ENCODE measurements around the gene HPSE2.

Gene HPSE2

DNA sequence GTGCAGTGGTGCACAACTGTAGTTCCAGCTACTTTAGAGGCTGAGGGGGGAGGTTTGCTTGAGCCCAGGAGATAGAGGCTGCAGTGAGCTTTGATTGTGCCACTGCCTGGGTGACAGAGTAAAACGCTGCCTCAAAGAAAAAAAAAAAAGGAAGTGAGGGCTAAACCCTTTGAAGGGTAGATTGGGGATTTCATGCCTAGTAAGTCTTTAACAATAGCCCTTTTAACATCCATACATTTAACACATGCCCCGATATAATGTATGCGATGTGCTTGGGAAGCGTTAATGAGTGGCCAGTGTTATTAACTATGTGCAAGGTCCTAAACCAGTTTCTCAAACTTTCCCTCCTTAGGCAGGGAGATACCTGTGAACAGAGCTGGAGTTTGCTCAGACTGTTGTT is 559.8 kb downstream of the HPSE2 start:
- DNase-seq (ENCODE audit: low read depth), result no peak

DNA sequence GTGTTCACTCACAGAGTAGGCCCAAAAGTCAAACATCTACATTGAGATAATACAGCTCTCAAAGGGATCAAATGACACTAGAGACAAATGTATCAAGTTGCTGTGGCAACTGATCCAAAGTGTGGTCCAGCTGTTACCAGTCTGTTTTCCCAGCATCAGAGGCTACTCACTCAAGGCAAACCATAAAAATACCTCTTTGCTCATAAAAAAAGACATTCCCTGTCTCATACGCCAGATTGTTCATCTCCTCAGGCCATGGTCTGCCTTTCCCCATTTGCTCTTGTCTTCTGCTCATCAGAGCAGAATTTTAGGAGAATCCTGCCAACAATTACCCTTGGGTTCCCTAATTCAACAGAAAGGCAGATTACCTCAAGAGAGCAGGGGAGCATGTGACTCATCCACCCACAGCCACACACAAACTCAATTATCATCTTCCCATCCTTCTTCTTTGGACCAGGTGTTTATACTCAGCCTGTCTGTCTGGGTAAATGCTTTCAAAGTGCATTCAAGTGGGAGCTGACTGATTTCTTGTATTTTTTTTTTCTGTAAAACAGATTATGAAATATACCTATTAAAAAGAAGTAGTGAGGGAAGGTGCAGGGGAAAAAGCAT is 562.4 kb downstream of the HPSE2 start:
- DNase-seq (ENCODE audit: low read depth), result no peak

DNA sequence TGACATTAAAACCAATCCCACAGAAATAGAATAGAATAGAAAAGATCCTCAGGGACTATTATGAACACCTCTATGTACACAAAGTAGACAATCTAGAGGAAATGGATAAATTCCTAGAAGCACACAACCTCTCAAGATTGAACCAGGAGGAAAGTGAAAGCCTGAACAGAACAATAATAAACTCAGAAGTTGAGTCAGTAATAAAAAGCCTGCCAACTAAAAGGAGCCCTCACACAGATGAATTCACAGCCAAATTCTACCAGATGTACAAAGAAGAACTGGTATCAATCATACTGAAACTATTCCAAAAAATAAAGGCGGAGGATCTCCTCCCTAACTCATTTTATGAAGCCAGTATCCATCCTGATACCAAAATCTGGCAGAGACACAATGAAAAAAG is 568.6 kb downstream of the HPSE2 start:
- DNase-seq (ENCODE audit: low read depth), result no peak

DNA sequence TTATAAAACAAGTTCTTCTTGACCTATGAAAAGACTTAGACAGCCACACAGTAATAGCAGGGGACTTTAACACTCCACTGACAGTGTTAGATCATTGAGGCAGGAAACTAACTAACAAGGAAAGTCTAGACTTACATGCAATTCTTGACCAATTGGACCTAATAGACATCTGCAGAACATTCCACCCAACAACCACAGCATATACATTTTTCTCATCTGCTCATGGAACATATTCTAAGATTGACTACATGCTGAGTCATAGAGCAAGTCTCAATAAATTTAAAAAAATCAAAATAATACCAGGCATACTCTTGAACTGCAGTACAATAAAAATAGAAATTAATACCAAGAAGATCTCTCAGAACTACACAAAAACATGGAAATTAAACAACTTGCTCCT is 569.4 kb downstream of the HPSE2 start:
- DNase-seq (ENCODE audit: low read depth), result no peak

DNA sequence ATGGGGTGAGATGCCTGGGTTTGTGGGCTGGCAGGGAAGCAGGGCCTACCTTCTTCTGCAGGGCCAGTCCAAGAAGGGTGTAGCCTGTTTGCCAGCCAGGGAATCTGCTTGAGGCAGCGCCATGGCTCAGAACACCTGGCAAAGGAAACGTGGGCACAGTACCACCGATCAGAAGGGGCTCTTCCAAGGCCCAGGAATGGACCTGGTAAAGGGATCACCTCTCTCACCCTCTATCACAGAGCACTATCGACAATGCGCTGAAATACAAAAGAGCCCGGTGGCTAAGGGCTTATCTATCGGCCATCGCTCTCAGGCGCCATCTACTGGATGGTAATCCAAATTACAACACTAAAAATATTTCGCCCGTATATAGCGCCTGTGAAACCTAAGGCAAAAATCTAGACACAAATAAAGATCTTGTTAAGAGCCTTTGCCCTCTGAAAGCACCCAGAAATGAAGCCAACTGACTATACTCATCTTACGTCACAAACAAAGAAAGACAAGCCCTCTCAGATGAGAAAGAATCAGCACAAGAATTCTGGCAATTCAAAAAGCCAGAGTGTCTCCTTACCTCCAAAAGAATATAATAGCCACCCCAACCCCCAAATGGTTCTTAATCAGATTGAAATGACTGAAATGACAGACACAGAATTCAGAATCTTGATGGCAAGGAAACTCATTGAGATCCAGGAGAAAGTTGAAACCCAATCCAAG is 571.2 kb downstream of the HPSE2 start:
- DNase-seq (ENCODE audit: low read depth), result peak; percentile 2

DNA sequence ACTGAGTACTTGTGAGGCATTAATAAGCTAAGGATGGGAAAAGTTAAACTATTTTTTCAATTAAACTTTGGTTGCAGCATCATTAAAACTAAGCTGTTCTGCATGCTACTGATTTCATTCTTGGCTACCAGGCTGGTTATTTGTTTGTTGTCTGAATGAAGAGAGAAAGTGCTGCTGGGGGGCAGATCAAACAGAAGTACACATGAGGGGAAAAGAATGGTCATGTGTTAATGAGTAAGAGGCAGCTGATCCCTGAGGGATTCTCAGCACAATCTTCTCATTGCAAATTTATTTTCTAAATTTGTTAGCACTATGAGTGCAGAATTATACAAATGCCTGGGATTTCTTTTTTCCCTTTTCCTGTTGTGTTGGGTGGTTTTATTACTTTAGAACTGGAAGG is 575.7 kb downstream of the HPSE2 start:
- no peak for DNase-seq (ENCODE audit: low read depth)

DNA sequence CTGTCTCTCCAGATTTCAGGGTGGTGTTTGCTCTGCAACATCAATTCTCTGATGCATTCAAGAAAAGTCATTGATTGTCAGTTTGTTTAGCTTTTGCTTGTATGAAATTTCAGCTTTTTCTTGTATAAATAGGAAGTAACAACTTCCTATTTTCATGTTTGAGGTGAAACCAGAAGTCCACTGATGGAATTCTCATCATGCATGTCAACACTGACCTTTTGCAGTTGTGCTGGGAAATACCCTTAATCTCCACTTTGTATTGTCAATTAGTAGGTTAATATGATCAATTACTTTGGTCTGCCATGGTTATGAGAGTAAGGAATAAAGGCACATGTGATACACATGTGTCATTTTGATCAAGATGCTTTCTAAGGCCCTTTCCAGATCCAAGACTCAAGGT is 580.2 kb downstream of the HPSE2 start:
- DNase-seq (ENCODE audit: low read depth), result no peak

DNA sequence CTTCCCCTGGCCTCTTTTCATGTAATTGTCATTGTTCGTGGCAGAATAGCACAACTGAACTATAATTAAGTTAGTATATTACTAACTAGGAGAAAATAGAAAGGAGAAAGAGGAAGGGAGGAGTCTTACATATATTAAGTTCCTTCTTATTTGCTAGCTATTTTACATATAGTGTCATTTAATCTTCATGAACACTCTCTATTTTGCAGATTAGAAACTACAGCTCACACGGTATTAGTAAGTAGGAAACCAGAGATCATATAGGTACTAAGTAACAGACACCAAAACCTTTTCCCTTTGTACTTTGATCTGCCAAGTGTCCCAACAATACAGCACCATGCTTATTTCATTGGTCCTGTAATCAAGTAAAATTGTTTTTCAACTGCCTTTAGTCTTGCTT is 586.5 kb downstream of the HPSE2 start:
- DNase-seq (ENCODE audit: low read depth), result no peak

DNA sequence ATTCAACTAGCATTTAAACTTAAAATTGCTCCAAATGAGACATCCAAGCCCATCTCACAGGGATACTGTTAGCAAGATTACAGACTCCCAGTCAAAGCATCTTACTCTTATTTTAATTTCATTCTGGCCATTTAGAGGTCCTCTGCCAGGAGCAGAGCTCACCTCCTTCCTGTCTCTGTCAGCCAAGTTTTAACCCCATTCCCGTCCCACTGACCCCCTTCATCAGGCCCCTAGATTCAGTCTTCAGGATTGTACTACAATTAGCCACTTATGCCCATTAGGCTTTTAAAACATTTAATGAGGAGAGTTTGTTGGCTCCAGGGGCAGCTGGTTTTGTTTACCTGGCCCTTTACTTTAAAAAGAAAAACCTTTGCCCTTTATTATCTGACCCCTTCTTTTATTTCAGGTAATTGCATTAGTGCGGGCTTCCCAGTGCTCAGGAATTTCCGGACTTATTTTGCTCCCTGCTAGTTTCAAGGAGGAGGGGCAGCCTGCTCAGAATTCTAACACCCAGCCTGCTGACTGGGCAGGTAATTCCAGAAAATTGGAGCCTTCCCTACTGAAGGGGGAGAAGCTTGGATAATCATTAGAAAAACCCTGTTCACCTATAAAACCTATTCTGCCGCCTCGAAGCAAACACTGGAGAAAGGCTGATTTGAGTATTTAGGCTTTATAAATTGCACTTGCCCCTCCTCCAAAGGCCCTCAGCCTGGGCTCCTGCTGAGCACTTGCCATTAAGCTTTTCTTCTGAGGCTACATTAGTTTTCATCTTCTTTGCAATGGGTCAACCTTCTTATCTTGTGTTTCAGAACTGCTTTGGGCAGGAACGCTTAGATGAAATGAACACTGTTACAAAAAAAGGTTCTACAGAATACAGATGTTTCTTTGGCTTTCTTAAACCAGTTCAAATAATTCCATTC is 588.4 kb downstream of the HPSE2 start:
- DNase-seq (ENCODE audit: low read depth), result no peak

DNA sequence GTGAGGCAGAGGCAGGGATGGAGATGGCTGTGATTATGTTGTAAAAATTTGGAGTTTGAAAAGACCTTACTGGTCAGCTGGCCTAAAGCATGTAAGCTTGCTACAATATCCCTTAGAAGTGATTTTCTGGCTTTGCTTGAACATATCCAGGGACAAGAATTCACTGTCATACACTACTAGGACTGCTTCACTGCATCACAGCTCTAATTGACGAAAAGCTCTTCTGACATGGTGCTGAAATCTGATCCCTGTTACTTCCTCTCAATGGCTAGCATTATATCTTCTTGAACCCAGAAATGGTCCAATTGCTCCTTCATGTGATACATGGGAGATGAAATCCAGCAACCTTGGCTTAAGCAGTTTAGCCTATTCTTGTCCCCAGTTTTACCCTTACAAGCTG is 591.2 kb downstream of the HPSE2 start:
- no peak for DNase-seq (ENCODE audit: low read depth)

DNA sequence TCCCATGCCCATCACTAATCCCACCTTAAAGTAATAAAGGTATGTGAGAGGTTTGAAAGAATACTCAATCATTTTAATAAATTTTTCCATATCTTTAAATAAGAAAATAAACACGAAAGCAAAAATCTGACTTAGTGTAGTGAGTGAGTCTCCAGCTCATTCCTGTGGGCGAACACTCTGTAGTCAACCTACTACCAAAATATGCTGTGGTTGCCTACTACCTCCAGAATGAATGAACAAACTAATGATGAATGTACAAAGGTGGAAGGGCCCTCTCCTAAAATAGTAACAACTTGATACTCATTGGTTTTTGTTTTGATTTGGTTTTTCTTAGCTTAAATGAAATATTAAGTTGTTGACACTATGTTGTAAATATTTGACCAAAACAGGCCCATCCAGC is 593.4 kb downstream of the HPSE2 start:
- DNase-seq (ENCODE audit: low read depth), result no peak

DNA sequence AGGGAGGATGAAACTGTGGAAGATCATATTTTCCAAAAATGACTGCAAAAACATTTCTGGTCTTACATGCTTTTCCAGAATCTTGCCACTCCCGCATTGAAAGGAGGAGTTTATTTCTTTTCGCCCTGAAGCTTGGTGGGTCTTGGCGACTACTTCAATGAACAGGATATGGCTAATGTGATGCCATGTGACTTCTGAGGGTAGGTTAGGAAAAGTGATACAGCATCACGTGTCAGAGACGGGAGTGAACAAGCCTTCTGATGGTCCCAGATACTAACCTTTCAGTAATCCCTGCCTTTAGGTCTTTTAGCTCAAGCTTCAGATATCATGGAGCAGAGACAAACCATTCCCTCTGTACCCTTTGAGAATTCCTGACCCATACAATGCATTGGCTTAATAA is 596.7 kb downstream of the HPSE2 start:
- DNase-seq (ENCODE audit: low read depth), result no peak

DNA sequence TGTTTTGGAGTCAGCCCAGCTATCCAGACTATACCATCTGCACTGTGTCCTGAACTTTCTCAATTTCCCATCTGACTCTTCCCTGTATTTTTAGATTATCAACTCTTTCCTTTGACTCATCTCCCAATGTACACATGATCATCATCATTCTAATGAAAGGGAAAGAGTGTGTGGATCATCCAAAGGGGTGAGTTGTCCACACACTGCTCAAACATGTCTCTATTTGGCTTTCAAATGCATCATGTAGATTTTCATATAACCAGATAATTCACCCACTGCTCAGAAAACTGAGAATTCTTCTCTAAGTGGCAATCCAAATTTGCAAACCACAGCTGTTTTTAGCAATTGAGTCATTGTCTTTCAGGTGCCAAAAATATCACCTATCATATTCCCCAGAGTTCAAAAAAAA is 598.7 kb downstream of the HPSE2 start:
- DNase-seq (ENCODE audit: low read depth), result no peak

DNA sequence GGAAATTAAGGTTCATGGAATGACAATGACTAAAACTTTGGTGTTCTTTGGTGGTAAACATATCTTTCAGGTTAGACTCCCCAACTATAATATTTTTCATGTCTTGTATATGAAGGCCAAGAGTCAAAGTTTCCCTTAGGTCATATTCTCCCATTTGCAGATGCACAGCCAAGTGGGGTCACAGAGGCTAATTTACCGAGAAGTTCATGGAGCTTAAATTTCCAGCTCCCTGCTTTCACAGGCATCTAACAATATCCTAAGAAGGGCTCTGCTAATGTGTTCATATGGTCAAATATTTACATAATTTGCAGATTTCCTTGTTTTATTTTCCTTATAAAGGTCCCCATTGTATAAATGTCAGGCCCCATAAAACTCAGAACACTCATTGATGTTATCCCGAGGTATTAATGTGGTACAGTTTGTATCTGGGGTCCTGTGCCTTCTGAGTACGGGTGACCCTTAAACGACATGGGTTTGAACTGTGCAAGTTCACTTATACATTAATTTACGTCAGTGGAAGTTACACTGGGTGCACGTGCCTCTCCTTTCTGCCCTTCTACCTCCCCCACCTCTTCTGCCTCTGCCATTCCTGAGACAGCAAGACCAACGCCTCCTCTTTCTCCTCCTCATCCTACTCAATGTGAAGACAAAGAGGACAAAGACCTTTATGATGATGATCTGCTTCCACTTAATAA is 603.0 kb downstream of the HPSE2 start:
- DNase-seq (ENCODE audit: low read depth), result no peak

DNA sequence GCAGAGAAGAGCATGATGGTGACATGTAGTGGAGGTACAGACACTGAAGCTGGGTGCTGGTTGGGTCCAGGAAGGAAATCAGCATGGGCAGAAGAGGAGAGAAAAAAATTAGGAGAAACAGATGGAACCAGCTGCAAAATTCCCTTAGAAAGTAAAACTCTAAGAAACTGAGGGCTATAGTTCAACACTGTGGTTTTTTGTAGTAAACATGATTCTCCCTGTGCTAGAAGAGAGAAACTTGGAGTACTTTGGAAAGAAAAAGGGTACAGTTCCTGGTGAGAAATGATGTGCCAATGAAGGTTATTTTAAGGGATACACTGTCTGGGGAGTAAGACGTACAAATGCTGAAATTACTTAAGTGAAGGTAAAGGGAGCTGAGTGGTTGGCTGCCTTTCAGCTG is 607.4 kb downstream of the HPSE2 start:
- DNase-seq (ENCODE audit: low read depth), result no peak

DNA sequence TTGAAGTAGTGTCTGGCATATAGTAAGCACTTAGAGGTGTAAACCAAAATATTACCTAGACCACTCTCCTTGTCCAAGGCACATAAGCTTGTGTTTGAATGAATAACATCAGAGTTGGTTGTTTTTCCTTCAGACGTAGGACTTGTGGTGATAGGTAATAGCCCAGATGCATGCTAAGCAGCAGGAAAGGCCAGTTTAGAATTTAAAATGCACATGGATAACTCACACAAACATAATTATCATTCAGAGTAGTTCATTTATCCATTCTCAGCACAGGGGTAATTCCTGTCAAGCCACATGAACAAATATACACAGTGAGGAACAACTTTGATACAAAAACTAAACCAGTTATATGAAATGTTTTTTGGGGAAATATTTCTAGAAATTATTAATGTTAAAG is 607.9 kb downstream of the HPSE2 start:
- DNase-seq (ENCODE audit: low read depth), result no peak

DNA sequence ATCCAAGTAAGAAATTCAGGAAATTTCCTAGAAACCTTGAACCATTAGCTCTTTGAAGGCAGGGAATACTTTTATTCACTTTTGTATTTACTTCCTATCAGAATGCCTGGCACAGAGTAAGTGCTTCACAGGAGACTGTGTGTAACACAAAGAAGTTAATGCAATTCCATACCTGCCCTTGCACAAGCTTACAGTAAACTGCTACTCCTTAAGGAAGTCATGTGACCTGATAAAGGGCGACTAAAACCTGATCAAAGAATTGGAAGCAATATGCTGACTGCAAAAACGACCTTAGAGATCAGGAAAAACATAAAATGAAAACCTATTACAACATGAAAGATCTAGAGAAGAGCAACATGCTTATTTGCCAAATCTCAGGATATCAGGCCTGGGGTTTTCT is 610.7 kb downstream of the HPSE2 start:
- no peak for DNase-seq (ENCODE audit: low read depth)

DNA sequence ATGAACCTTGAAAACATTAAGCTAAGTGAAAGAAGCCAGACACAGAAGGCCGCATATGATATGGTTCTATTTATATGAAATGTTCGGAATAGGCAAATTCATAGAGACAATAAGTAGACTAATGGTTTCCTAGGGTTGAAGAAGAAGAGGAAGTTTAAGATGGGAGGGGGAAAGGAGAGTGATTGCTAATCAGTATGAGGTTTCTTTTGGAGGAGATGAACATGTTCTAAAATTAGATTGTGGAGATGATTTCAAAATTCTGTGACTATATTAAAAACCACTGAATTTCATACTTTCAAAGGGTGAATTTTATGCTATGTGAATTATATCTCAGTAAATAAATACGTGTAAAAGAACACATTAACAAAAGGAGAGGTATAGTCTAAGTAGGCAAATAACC is 612.5 kb downstream of the HPSE2 start:
- DNase-seq (ENCODE audit: low read depth), result no peak

DNA sequence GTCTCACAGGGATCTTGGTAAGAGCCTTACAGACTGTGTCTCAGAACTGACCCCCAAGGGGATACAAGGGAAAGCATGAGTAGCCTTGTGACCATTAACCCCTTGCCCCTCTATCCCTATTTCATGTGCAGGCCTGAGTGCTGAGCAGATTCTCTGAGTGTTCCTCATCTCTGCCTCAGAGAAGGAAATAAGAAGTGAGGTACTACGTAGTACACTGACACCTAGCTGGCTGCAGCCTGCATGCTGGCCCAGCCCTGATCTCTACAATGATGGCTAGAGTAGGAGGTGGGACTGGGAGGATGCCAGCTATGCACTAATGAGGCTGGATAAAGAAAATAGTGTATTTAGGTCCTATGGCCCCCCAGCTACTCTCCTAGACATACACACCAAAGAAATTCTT is 614.0 kb downstream of the HPSE2 start:
- no peak for DNase-seq (ENCODE audit: low read depth)

DNA sequence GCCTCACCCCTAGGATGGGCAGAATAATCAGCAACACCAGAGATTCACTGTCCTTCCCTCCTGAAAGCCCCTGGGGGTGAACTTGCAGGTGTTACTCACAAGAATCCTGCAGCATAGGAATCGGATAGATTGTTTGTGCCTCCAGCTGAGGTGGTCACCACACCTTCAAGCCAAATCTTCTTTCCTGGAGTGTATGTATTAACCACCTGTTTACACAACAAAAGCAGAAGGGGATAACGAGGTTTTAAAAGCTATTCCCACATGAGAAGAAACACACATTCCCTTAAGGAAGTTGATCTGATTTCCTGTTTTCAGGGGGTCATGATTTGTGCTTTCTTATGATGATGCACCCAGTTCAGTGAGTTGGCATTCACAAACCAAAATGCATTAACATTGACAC is 615.1 kb downstream of the HPSE2 start:
- DNase-seq (ENCODE audit: low read depth), result no peak

DNA sequence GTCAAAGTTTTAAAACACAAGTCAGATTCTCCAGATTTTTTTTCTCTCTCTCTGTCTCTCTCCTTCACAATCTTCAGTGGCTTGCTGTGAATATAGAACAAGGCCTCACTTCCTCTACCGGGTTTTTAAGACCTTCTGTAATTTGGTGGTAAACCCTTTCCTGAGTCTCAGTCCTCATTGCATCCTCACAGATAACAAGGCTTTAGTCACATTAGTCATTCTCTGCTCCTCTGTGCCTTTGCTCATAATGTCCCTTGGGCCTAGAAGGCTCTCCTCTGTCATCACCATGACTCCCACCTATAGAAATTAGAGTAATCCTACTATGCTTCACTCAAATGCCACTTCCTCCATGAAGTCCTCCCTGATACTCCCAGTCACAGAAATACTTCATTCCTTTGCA is 616.2 kb downstream of the HPSE2 start:
- DNase-seq (ENCODE audit: low read depth), result no peak

DNA sequence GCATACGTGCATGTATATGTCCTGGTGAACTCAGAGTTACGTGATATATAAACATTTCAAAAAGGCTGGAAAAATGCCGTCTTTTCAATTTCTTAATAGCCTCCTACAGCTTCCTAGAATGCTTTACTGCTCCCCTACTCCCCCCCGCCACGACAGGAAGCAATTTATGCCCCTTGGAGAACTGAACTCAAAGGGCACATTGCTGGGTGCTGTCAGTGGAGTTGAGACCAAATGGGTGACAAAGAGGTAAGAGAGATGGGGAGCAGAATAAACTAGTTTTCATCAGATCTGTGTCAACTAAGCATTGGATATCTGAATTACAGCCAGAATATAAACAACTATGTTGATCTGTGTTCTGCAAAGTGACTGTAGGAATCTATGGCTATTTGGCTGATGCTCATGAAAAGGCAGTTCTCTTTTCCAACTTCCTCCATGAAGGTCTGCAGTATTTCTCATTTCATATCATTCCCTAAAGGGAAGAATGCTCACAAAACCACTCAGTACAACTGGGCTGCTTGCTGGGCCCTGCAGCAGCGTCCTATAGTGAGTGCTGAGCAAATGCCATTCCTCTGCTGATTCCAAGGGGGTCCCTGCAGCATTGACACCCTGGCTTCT is 617.6 kb downstream of the HPSE2 start:
- DNase-seq (ENCODE audit: low read depth), result no peak
